DOHH2 (cell line): Measurements from ENCODE around the gene PIM1.

Source experiments
- H3F3A ChIP-seq: fragments of 200-600 bp; sonication (generic), shearing (Covaris generic); 2 replicates; pipeline ENCODE4 v1.6.0; 2016; ENCODE audit warnings: antibody characterized with exemption, mild to moderate bottlenecking; ENCODE audit not compliant: control insufficient read depth, insufficient read depth
- H3K27ac ChIP-seq: fragments of 200-600 bp; sonication (generic); 2 replicates; pipeline ENCODE4 v1.5.1; 2014; ENCODE audit warnings: low read depth, mild to moderate bottlenecking, low read length, moderate library complexity
- H3K27me3 ChIP-seq: fragments of 200-600 bp; sonication (generic); 2 replicates; pipeline ENCODE4 v1.6.1; 2014; ENCODE audit warnings: mild to moderate bottlenecking, low read length, mixed read lengths; ENCODE audit not compliant: control insufficient read depth
- H3K36me3 ChIP-seq: fragments of 200-600 bp; sonication (generic); 2 replicates; pipeline ENCODE4 v1.6.1; 2014; ENCODE audit warnings: mild to moderate bottlenecking, low read length, moderate library complexity, mixed read lengths; ENCODE audit not compliant: control insufficient read depth
- H3K4me1 ChIP-seq: fragments of 200-600 bp; sonication (generic); 2 replicates; pipeline ENCODE4 v1.6.1; 2014; ENCODE audit warnings: mild to moderate bottlenecking, low read length, mixed read lengths; ENCODE audit not compliant: control insufficient read depth
- H3K4me2 ChIP-seq: fragments of 200-600 bp; sonication (generic); 2 replicates; pipeline ENCODE4 v1.6.0; 2014; ENCODE audit warnings: mild to moderate bottlenecking, low read length, moderate library complexity
- H3K4me3 ChIP-seq: fragments of 200-600 bp; sonication (generic); 2 replicates; pipeline ENCODE4 v1.5.1; 2014; ENCODE audit warnings: mild to moderate bottlenecking, low read length, mixed read lengths
- H3K79me2 ChIP-seq: fragments of 200-600 bp; sonication (generic); 2 replicates; pipeline ENCODE4 v1.6.1; 2014; ENCODE audit warnings: mild to moderate bottlenecking, low read length, mixed read lengths; ENCODE audit not compliant: control insufficient read depth
- H3K9me2 ChIP-seq: fragments of 200-600 bp; sonication (generic); replicated peaks from 2 replicates; pipeline ENCODE4 v1.6.1; 2014; ENCODE audit warnings: mild to moderate bottlenecking, low read length, mixed read lengths; ENCODE audit not compliant: control insufficient read depth
- H3K9me3 ChIP-seq: fragments of 200-600 bp; sonication (generic); 2 replicates; pipeline ENCODE4 v1.6.1; 2014; ENCODE audit warnings: antibody characterized with exemption, low read length, mixed read lengths; ENCODE audit not compliant: control insufficient read depth, insufficient read depth
- H4K20me1 ChIP-seq: fragments of 200-600 bp; sonication (generic); 2 replicates; pipeline ENCODE4 v1.6.0; 2014; ENCODE audit warnings: low read depth, mild to moderate bottlenecking, antibody characterized with exemption, low read length, moderate library complexity; ENCODE audit not compliant: control insufficient read depth, insufficient read depth
- EZH2phosphoT487 ChIP-seq: fragments of 200-600 bp; sonication (generic); IDR thresholded peaks from 2 replicates; pipeline ENCODE4 v1.6.1; 2017; ENCODE audit warnings: borderline replicate concordance, mild to moderate bottlenecking, antibody characterized with exemption, low read length, moderate library complexity, mixed read lengths
- TF ChIP-seq, protein P1 (sequence below): fragments of 200-600 bp; sonication (generic); IDR thresholded peaks from one replicate; pipeline ENCODE4 v1.5.1; 2014; ENCODE audit warnings: antibody characterized with exemption, mild to moderate bottlenecking, low read depth, low read length; ENCODE audit not compliant: poor library complexity, severe bottlenecking

PIM1 gene

DNA sequence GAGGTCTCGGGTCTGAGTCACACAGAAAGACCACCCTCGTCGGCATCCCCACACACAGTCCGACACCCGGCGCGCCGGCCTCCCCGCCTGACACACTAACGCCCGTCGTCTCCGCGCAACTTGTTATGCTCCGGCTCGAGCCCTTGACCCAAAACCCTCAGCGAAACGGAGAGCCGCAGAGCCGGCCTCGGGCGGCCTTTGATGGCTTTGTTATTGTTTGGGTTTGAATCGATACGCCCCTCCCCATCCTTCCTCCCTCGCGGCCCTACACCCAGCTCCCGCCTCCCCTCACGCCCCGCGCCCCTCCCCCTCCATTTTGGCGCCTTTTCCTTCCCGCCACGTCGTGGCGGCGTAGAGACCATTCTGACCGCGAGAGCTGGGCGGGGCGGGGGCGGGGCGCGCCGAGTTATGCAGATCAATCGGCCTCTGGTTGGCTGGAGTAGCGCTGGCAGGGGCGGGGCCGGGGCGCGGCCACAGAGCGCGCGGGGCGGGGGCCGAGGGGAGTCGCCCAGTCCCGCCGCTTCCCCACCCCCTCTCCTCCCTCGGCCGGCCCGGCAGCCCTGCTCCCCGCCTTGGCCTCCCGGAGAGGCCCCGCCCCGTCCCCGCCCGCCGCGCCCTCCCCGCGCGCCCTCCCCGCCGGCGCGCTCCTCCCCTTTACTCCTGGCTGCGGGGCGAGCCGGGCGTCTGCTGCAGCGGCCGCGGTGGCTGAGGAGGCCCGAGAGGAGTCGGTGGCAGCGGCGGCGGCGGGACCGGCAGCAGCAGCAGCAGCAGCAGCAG lies at the start of gene PIM1:
TSS of gene PIM1 (plus strand) at position 657 of the 777 bp plus-strand sequence. CDS start 424 bp downstream, outside the sequence.
- Histone ChIP-seq H3F3A (peaks cover 15% of the 10 kb centered on the region), H3K4me1 (peaks cover 22% of the 10 kb centered on the region)

DNA sequence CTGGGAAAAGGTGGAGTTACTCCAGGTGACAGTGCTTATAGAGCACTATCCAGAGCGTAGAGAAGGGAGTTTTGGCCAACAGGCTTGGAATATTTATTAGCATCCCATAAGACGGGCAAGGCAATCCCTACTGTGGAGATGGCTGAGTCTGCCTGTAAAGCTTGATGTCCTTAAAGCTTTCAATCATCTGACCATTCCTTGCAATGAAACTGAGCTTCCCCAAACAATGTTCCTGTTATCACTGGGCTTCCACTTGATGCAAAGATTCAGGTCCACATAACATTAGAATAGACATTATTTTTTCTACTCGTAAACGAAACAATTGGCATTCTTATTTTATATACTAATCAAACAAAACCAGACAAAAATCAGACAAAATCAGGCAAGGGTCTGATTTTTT lies 48.4 kb upstream of the PIM1 start:
- no peak overlapping the region for H3K27ac ChIP-seq
- H3K4me3 ChIP-seq: no peak overlapping the region
- TF ChIP-seq, protein P1, sequence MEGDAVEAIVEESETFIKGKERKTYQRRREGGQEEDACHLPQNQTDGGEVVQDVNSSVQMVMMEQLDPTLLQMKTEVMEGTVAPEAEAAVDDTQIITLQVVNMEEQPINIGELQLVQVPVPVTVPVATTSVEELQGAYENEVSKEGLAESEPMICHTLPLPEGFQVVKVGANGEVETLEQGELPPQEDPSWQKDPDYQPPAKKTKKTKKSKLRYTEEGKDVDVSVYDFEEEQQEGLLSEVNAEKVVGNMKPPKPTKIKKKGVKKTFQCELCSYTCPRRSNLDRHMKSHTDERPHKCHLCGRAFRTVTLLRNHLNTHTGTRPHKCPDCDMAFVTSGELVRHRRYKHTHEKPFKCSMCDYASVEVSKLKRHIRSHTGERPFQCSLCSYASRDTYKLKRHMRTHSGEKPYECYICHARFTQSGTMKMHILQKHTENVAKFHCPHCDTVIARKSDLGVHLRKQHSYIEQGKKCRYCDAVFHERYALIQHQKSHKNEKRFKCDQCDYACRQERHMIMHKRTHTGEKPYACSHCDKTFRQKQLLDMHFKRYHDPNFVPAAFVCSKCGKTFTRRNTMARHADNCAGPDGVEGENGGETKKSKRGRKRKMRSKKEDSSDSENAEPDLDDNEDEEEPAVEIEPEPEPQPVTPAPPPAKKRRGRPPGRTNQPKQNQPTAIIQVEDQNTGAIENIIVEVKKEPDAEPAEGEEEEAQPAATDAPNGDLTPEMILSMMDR: no peak
- no peak for TF ChIP-seq EZH2phosphoT487
- H4K20me1 ChIP-seq: no peaks in the 10 kb centered on the region
- no peaks in the 10 kb centered on the region for H3K36me3 ChIP-seq
- no peaks in the 10 kb centered on the region for H3K9me2 ChIP-seq
- no peak overlapping the region for H3K4me2 ChIP-seq
- no peaks in the 10 kb centered on the region for H3F3A ChIP-seq
- 0 out of 2 replicates have a peak, but pooled peaks cover 3% of the 10 kb centered on the region for H3K4me1 ChIP-seq
- H3K27me3 ChIP-seq: no peaks in the 10 kb centered on the region
- H3K79me2 ChIP-seq: no peaks in the 10 kb centered on the region
- no peaks in the 10 kb centered on the region for H3K9me3 ChIP-seq

More for the DNA sequence above, at the start of gene PIM1:
- Histone ChIP-seq H3K36me3 (peaks cover 44% of the 10 kb centered on the region), H3K4me3 (peak within 1 kb of the TSS; percentile 89), H3K9me2 (no peaks in the 10 kb centered on the region), H3K79me2 (peaks cover 33% of the 10 kb centered on the region), H3K27ac (peak within 1 kb of the TSS; percentile 63), H3K4me2 (peak within 1 kb of the TSS; percentile 94), H4K20me1 (peaks cover 16% of the 10 kb centered on the region), H3K9me3 (no peaks in the 10 kb centered on the region), H3K27me3 (no peaks in the 10 kb centered on the region)
- TF ChIP-seq EZH2phosphoT487: no peak

DNA sequence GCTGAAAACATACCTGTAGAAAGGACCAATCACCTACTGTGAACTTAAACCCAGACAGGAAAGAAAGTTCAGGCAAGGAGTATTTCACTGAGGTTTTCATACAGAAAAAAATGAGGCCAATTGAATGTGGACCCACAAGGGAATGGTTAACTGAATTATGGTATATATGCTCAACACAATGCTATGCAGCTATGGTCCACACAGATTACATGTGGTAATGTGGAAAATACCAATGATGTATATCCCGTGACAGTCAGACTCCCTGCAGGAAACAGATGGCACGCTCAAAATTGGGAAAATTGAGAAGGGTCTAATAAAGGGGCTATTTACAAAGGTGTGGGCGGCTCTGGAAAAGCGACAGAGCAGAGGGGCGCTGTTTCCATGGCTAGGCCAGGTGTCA lies 47.1 kb upstream of the PIM1 start:
- Histone ChIP-seq H3K36me3 (no peaks in the 10 kb centered on the region), H3K27ac (no peak overlapping the region), H3K4me3 (no peak overlapping the region), H3K27me3 (no peaks in the 10 kb centered on the region), H3K9me3 (no peaks in the 10 kb centered on the region), H4K20me1 (no peaks in the 10 kb centered on the region), H3K4me2 (no peak overlapping the region), H3K4me1 (peaks cover 3% of the 10 kb centered on the region), H3K79me2 (no peaks in the 10 kb centered on the region), H3K9me2 (no peaks in the 10 kb centered on the region), H3F3A (no peaks in the 10 kb centered on the region)
- TF ChIP-seq, protein P1: no peak
- TF ChIP-seq EZH2phosphoT487: no peak

DNA sequence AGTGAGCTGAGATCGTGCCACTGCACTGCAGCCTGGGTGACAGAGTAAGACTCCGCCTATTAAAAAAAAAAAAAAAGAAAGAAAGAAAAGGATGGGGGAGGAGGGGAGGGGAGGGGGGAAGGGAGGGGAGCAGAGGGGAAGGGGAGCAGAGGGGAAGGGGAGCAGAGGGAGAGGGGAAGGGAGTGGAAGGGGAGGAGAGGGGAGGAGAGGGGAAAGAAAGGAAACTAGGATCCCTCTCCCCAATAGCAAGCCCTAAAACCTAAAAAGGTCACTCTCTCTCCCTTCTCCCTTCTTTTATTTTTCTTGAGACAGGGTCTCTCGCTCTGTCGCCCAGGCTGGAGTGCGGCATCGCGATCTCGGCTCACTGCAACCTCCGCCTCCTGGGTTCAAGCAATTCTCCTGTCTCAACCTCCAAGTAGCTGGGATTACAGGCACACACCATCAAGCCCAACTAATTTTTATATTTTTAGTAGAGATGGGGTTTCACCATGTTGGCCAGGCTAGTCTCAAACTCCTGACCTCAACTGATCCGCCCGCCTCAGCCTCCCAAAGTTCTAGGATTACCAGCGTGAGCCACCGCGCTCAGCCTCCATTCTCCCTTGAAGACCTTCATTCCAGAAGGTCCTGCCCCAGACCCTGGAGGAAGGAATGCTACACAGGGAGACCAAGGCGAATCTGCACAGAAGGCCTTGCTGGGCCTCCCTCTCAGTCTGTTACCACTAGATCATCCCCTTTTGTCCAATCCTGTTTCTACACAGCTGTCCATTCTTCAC lies 45.8 kb upstream of the PIM1 start:
- no peaks in the 10 kb centered on the region for H3K79me2 ChIP-seq
- no peaks in the 10 kb centered on the region for H3K9me3 ChIP-seq
- H3K27ac ChIP-seq: no peak overlapping the region
- H3K9me2 ChIP-seq: no peaks in the 10 kb centered on the region
- no peak overlapping the region for H3K4me2 ChIP-seq
- TF ChIP-seq, protein P1: no peak
- TF ChIP-seq EZH2phosphoT487: no peak
- peaks cover 7% of the 10 kb centered on the region for H3K4me1 ChIP-seq
- H3K36me3 ChIP-seq: no peaks in the 10 kb centered on the region
- H3K27me3 ChIP-seq: no peaks in the 10 kb centered on the region
- no peaks in the 10 kb centered on the region for H3F3A ChIP-seq
- no peaks in the 10 kb centered on the region for H4K20me1 ChIP-seq
- H3K4me3 ChIP-seq: no peak overlapping the region
